GM18909 (cell line): ENCODE data around the gene RBM18.
A peak's percentile ranks its signal among the peaks of the same experiment; 100 is the strongest.

ENCODE experiments used
- ATAC-seq: cut with Tn5 transposase; IDR thresholded peaks from one replicate; pipeline ENCODE4 v1.9.1; 2021; ENCODE audit warnings: mild to moderate bottlenecking; ENCODE audit not compliant: unreplicated experiment, poor library complexity

RBM18 gene

GRCh38 chr9:122264360-122265148, at the start of gene RBM18, which contains the start of gene MRRF:
Gene RBM18, minus strand, starts transcription at chr9:122264840. Its CDS starts 3,348 bp downstream, at chr9:122261492.
Gene MRRF, plus strand, starts transcription at chr9:122264882. Its CDS starts 6,010 bp downstream, at chr9:122270892.
- peak; percentile 85 for ATAC-seq

- no peak for ATAC-seq
These were observed 49.5 kb upstream of the RBM18 start for GRCh38 chr9:122314165-122314564.

- ATAC-seq, result no peak
These were observed 45.2 kb upstream of the RBM18 start for GRCh38 chr9:122309861-122310260.

GRCh38 chr9:122307925-122308324, 43.3 kb upstream of the RBM18 start:
- no peak for ATAC-seq

- no peak for ATAC-seq
These were observed 42.4 kb upstream of the RBM18 start for GRCh38 chr9:122307061-122307460.

GRCh38 chr9:122302237-122303093, 37.8 kb upstream of the RBM18 start:
- no peak for ATAC-seq

- no peak for ATAC-seq
These were observed 32.9 kb upstream of the RBM18 start for GRCh38 chr9:122297512-122297911.

GRCh38 chr9:122294531-122294930, 29.9 kb upstream of the RBM18 start:
- ATAC-seq, result no peak

GRCh38 chr9:122291458-122291857, 26.8 kb upstream of the RBM18 start:
- no peak for ATAC-seq

GRCh38 chr9:122287214-122287720, 22.6 kb upstream of the RBM18 start:
- ATAC-seq, result no peak

GRCh38 chr9:122286764-122287163, 22.1 kb upstream of the RBM18 start:
- ATAC-seq, result peak; percentile 53

- no peak for ATAC-seq
These were observed 16.7 kb upstream of the RBM18 start for GRCh38 chr9:122281368-122281767.

GRCh38 chr9:122277285-122277897, 12.8 kb upstream of the RBM18 start:
- no peak for ATAC-seq

GRCh38 chr9:122276096-122276495, 11.5 kb upstream of the RBM18 start:
- no peak for ATAC-seq

GRCh38 chr9:122274055-122274454, 9.4 kb upstream of the RBM18 start:
- no peak for ATAC-seq

- no peak for ATAC-seq
These were observed 3.6 kb upstream of the RBM18 start for GRCh38 chr9:122268041-122268814.

GRCh38 chr9:122265149-122265915, 692 bp upstream of the RBM18 start:
- ATAC-seq, result peak; percentile 41

GRCh38 chr9:122263699-122264349, 816 bp downstream of the RBM18 start:
- no peak for ATAC-seq

- no peak for ATAC-seq
These were observed 2.6 kb downstream of the RBM18 start for GRCh38 chr9:122262073-122262472.
